HG02943 (cell line): ENCODE results near the gene BTBD6.
"Not testable (repeated sequence)": the region's sequence is repeated elsewhere in the genome, so short reads cannot be mapped to it uniquely, and the experiment has no call there.

Source experiments
- ATAC-seq: cut with Tn5 transposase; IDR thresholded peaks from one replicate; pipeline ENCODE4 v1.9.1; 2021; ENCODE audit warnings: mild to moderate bottlenecking, low read depth, moderate library complexity; ENCODE audit not compliant: unreplicated experiment

The BTBD6 gene

GRCh38 chr14:105261781-105262180 is 13.4 kb downstream of the BTBD6 start:
- ATAC-seq = no peak

DNA sequence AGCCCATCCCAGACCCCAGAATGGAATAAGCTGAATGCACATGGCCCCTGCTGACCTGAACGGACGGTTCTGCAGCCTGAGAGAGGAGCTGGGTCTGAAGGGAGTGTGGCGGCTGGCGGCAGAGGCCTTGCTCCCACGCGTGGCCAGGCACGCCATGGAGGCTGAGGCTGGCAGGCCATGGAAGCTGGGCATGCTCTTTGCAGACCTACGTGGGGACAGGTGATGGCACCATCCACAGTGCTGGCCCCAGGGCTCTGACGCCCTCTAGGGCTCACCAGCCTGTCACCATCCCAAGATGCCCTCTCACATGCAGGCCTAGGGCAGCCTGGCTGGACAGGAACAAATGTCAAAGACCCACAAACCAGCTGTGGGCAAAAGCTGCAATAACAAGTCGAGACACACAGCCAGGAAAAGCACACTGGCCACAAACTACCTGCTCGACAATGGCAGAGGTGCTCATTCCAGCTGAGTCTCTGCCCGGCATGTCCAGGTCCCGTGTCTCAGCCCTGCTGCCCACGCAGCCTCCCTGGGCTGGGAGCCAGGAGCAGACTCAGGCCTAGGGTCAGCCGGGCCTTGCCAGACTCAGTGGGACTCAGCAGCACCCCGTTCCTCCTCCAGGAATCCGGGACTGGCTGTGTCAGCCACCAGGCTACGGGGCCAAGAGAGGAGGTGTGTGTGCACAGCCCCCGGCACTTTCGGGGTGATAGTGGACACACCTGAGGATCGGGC is 19.7 kb downstream of the BTBD6 start:
- ATAC-seq = no peak

DNA sequence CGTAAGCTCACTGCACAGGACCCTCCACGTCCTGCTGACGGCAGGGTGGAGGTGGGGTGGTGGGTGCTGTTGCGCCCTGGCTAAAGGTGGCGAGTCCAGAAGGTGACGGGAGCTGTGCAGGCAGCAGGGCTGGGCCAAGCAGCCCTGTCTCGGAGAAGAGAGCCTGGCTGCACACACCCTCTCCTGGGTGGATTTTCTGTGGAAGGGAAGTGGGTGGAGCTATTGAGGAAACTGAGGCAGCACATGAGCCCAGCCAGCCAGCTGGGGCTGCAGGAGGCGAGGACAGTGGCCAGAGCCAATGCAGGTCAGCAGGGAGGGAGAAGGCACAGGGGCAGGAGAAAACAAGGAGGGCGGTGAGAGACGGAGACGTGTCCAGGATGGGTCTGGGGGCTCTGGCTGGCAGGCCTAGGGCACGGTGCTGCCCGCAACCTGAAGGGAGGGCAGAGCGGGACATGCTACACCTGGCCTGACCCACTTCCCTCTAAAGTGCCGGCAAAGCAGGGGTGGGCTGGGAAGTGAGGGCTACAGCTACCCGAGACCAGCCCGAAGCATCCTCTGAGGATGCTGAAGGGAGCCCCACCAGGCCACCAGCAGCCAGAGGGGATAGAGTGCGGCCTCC is 20.5 kb downstream of the BTBD6 start:
- no peak for ATAC-seq

DNA sequence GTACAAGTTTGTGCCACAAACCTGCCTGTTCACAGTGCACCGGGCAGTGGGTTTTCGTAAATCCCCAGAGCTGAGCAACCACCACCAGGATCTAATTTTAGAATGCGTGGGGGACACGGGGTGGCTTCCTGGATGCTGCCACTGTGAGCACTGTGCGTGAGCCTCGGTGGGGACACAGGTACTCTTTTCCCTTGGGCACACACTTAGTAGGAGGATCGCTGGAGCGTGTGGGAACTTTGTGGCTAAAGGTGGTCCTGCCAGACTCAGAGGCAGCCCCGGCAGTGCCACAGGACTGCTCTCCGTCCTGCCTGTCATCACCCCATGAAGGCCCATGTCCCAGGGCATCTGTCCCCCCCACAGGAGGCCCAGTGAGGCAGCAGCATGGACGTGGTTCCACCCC is 21.1 kb downstream of the BTBD6 start:
- ATAC-seq = no peak

GRCh38 chr14:105271224-105271890 is 23.0 kb downstream of the BTBD6 start:
- ATAC-seq = no peak

- ATAC-seq = no peak
These were observed 24.3 kb downstream of the BTBD6 start for GRCh38 chr14:105272623-105273022.

- no peak for ATAC-seq
These were observed 24.7 kb downstream of the BTBD6 start for GRCh38 chr14:105273062-105273461.

GRCh38 chr14:105274637-105275036 is 26.3 kb downstream of the BTBD6 start:
- no peak for ATAC-seq

- ATAC-seq = no peak
These were observed 27.1 kb downstream of the BTBD6 start for GRCh38 chr14:105275267-105275946.

DNA sequence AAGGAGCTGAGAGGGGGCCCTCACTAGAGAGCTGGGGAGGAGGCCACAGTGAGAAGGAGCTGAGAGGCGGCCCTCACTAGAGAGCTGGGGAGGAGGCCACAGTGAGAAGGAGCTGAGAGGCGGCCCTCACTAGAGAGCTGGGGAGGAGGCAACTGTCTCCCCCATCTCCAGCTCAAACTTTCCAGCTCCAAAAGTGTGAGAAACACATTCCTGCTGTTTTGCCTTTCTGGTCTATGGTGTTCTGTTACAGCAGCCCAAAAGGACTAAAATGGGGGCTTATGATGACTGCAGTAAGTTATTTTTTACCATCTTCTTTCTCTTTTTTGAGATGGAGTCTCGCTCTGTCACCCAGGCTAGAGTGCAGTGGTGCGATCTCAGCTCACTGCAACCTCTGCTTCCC is 29.1 kb downstream of the BTBD6 start:
- ATAC-seq = not testable (repeated sequence)

GRCh38 chr14:105279642-105280361 is 31.5 kb downstream of the BTBD6 start:
- no peak for ATAC-seq

DNA sequence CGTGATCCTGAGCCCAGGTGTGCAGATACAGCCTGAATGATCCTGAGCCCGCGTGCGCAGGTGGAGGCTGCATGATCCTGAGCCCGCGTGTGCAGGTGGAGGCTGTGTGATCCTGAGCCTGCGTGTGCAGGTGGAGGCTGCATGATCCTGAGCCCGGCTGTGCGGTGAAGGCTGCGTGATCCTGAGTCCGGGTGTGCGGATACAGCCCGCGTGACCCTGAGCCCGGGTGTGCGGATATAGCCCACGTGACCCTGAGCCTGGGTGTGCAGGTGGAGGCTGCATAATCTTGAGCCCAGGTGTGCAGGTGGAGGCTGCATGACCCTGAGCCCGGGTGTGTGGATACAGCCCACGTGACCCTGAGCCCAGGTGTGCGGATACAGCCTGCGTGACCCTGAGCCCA is 32.2 kb downstream of the BTBD6 start:
- ATAC-seq = no peak

- no peak for ATAC-seq
These were observed 33.2 kb downstream of the BTBD6 start for GRCh38 chr14:105281371-105282097.

DNA sequence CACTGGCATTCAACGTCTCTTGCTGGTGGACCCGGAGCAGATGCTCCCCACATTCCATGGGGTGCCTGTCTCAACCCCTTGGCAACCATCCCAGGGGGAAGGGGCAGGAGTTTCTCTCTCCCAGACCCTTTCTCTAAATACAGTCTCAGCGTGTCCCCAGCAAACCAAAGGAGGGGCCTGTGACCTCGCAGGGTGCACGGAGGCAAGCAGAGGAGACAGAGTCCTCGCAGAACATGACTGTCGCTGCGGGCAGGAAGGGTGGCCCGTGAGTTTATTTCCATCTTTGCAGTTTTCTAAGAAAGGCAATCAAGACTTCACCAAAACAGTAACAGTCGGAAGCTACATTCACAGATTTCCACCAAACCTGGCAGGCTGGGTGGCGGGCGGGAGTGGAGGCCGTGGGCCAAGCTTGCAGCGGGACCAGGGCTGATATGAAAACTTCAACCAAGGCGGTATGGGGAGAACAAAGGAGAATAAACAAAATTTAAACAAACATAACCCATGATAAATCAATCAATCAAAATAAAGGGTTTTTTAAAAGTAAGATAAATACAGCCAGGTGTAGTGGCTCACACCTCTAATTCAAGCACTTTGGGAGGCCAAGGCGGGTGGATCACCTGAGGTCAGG is 33.9 kb downstream of the BTBD6 start:
- ATAC-seq = no peak

- no peak for ATAC-seq
These were observed 34.7 kb downstream of the BTBD6 start for GRCh38 chr14:105283028-105283427.

GRCh38 chr14:105283899-105284298 is 35.6 kb downstream of the BTBD6 start:
- no peak for ATAC-seq

DNA sequence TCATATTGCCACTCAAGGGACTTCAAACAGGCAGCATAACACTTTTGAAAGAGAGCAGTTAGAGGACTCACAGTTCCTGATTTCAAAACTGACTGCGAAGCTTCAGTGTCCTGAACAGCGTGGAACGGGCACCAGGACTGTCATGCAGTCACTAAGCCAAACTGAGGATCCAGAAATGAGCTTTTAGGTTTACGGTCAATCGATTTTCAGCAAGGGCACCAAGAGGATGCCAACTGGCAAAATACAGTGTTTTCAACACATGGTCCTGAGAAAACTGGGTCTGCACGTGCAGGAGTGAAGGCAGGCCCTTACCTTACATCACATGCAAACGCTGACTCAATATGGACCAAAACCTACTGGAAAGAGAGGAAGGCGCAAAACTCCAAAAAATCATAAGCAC is 36.8 kb downstream of the BTBD6 start:
- ATAC-seq = no peak

DNA sequence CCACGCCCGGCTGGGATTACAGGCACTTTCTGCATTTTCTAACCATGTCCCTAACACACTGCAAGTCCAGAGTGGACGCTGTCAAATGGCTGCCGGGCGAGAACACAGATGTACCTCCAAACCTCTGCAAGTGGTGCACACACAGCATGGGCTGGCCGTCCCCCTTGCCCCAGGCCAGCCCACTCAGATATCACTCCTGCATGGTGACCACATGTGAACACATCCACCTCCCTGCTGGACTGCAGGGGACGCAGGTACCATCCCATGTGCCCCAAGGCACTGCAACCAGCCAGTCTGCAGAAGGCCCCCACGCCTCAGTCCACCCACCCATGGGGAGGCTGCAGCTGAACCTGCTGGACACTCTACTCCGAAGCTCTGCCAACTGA is 38.4 kb downstream of the BTBD6 start:
- no peak for ATAC-seq

- no peak for ATAC-seq
These were observed 39.1 kb downstream of the BTBD6 start for GRCh38 chr14:105287249-105288102.
